LNCAP (cell line): ENCODE results near the gene KRTAP10-11.

Experiments used
- TF ChIP-seq, protein P1 (sequence below): fragments of 450-650 bp; IDR thresholded peaks from 2 replicates; pipeline ENCODE4 v1.5.1; 2017; ENCODE audit warnings: mild to moderate bottlenecking

Gene KRTAP10-11

DNA sequence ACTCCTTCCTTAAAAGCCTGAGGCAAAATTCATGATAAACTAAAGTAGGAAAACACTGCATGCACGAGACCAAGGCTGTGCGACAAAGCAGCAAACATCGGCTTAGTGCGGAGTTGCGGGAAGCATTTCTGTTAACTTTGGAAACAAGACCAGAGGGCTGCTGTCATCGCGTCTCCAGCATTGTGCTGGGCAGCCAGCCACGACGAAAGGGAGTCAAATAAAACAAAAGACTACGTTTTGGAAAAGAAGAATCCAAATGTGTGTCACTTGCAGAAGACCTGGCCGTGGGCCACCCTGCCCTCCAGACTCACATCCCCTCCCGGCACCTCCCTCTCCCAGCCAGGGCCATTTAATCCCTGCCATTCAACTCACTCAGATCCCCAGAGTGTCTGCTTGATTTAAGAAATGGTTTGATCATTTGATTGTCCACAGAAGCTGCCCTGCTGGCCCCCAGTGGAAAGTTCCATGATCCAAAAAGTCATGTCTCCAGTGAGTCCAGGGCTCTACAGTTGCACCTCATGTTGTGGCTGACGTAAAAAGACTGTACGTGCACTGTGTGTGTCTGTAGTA, 2.4 kb upstream of the KRTAP10-11 start:
- TF ChIP-seq, protein P1, sequence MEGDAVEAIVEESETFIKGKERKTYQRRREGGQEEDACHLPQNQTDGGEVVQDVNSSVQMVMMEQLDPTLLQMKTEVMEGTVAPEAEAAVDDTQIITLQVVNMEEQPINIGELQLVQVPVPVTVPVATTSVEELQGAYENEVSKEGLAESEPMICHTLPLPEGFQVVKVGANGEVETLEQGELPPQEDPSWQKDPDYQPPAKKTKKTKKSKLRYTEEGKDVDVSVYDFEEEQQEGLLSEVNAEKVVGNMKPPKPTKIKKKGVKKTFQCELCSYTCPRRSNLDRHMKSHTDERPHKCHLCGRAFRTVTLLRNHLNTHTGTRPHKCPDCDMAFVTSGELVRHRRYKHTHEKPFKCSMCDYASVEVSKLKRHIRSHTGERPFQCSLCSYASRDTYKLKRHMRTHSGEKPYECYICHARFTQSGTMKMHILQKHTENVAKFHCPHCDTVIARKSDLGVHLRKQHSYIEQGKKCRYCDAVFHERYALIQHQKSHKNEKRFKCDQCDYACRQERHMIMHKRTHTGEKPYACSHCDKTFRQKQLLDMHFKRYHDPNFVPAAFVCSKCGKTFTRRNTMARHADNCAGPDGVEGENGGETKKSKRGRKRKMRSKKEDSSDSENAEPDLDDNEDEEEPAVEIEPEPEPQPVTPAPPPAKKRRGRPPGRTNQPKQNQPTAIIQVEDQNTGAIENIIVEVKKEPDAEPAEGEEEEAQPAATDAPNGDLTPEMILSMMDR, result no peak

DNA sequence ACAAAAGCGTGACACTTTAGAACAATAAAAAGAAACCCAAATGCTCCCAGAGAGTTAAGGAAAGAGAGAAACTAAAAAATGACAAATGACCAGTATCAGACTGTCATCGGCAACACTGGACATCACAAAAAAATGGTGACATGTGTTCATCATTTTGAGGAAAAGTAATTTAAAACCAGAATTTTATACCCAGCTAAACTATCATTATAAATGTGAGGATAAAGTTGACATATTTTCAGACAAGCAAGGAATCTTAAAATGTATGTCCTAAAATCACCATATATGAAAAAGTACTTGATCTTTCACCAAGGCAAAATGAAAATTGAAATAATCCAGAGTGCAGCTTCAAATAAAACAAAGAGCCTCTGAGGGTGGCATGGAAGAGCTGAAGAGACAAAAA, 1.3 kb upstream of the KRTAP10-11 start:
- TF ChIP-seq, protein P1, result no peak

DNA sequence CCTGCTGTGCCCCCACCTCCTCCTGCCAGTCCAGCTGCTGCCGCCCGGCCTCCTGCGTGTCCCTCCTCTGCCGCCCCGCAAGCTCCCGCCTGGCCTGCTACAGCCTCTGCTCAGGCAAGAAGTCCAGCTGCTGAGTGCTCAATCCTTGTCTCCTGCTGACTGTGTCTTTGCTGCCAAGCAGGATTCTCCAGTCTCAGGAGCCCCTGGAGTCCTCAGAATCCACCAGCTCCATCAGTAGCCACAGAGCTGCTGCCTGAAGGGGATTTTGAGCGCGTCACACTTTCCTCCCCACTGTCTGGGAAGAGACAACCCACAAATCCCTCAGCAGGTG, 973 bp downstream of the KRTAP10-11 start:
- TF ChIP-seq, protein P1, result no peak

DNA sequence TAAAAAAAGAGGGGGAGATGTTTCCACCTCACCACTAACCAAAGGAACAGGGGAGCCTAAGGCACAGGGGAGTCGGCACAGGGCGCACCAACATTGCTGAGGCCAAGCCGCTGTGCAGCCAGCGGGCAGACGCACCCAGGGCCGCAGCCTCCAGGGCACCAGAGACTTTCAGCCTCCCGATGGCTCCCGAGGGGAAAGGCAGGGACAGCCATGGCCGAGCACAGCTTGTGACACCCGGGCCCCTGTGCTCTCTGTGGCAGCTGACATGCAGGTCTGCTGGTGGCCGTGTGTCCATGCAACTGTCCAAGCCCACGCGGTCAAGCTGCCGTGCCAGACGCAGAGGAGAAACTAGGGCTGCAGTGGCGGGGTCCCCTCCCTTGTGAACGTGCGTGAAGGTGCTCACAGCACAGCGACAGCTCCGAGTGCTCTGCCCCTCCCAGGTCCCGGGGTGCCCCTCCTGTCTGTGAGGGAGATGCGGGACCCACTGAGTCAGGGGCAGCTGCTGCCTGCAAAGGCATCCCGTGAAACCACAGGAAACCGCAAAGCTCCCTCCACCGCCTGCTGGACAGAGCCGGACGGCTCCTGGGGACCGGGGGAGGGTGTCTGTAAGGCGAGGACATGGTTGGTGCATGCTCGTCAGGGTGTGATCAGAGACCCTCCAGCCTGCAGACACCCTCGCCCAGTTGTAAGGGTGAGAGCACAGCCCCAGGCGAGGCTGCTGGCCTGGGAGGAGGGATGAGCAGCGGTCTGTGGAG, 2.5 kb downstream of the KRTAP10-11 start:
- TF ChIP-seq, protein P1, result no peak

DNA sequence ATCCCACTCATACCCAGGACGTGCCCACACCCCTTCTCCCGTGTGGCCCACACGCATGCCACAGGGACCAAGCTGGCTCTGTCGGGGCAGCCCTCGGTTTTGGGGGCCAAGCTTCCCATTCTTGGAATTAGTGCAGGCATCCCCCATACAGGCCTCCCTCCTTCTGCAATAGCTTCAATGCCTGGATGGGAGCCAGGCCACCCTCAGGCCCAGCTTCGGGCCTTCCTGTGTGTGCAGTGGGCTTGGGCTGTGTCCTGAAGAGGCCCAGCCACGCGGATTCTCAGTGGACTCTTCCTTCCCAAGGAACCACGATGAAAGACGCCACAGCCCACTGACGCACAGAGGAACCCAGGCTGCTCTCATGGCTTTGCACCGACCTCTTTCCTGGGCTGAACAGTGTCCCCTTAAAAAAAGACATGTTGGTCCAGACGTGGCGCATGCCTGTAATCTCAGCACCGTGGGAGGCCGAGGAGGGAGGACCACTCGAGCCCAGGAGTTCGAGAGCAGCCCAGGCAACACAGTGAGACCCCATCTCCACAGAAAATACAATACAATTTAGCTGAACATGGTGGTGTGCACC, 3.4 kb downstream of the KRTAP10-11 start:
- TF ChIP-seq, protein P1, result no peak

DNA sequence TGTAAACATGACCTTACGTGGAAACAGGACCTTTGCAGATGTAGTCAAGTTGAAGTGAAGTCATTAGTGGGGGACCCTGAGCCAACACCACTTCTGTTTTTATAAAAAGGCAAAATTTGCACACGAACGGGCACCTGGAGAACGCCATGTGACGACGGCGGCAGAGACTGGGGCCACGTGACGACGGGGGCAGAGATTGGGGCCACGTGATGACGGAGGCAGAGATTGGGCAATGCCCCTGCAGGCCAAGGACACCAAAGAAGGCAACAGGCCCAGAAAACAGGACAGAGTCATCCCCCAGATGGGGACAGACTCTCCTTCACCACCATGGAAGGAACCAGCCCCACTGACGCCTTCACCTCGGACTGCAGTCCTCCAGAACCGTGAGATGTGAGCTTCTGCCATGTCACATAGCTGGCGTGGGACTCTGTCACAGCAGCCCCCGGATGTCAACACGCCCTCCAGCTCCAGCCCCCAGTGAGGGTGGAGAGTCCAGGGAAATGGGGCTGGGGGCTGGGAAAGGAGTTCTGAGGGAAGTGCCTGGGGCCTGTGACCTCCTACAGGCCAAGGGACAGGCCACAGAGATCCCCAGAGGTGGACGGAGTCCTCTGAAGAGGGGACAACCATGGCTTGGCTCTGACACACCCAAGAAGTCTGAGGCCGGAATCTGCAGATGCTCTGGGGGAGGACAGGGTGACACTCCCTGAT, 4.2 kb downstream of the KRTAP10-11 start:
- TF ChIP-seq, protein P1, result no peak

DNA sequence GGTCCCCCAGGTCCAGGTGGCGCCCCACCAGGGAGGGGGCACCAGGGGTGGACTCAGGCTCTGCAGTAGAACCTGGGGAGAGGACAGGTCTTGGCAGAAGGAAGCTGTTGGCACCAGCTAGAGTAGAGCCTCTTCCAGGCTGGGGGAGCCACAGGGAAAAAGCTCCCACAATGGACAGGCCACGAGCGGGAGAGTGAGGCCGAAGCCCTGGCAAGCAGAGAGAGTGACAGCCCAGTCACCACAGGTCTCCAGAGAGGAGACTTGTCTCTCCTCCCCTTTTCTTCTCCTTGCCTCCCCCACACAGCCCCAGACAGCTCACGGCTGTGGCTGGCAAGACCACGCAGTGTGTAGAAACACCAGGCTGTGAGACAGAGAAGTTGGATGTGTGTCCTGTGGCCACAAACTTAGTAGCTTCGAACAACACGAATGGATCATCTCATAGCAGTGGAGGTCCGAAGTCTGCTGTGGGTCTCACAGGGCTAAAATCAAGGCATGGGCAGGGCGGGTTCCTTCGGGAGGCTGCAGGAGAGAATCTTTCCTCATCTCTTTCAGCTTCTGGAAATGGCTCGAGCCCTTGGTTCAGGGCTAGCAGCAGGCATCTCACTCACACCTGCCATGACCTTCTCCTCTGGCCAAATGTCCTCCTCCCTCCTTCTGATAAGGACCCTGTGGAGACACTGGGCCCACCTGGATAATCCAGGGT, 4.9 kb downstream of the KRTAP10-11 start:
- TF ChIP-seq, protein P1, result no peak
